ENCODE data around the gene SLC29A2. TPM values are rescaled to one million over a fixed set of nuclear protein-coding genes. Genes with fewer than 3 reads are reported as not detected.

The SLC29A2 gene
- total RNA-seq, 1 donor from 2014 or later: 35.7 TPM

- TF ChIP-seq CTCF (IDR thresholded peaks at IDR 0.05; ENCODE audit: unreplicated experiment): no peak
- no peaks in the 10 kb centered on the region for H3K9me3 Mint-ChIP-seq
- peaks cover 21% of the 10 kb centered on the region for H3K4me1 Mint-ChIP-seq
- H3K27ac Mint-ChIP-seq: peak overlapping the region; percentile 68
- DNase-seq (ENCODE audit: low spot score in 2 of 2, unreplicated experiment in 2 of 2): no peak
- no peaks in the 10 kb centered on the region for H3K36me3 Mint-ChIP-seq
- H3K27me3 Mint-ChIP-seq (ENCODE audit: low read depth): peaks cover 1% of the 10 kb centered on the region
- H3K4me3 Mint-ChIP-seq: no peak overlapping the region
Observed at GRCh38 chr11:66373265-66373664, 1.7 kb upstream of the SLC29A2 start.

- Mint-ChIP-seq H3K27me3 (ENCODE audit: low read depth) (no peaks in the 10 kb centered on the region), H3K4me3 (peak overlapping the region; percentile 88), H3K27ac (peak overlapping the region; percentile 96), H3K9me3 (no peaks in the 10 kb centered on the region), H3K4me1 (peaks cover 21% of the 10 kb centered on the region), H3K36me3 (peaks cover 5% of the 10 kb centered on the region)
- no peak for DNase-seq (ENCODE audit: low spot score in 2 of 2, unreplicated experiment in 2 of 2)
- no peak for TF ChIP-seq CTCF (IDR thresholded peaks at IDR 0.05; ENCODE audit: unreplicated experiment)
Observed at GRCh38 chr11:66369073-66369894, 2.3 kb downstream of the SLC29A2 start.

GRCh38 chr11:66368484-66368883 is 3.1 kb downstream of the SLC29A2 start:
- Mint-ChIP-seq H3K4me3 (no peak overlapping the region), H3K27ac (no peak overlapping the region), H3K4me1 (peaks cover 21% of the 10 kb centered on the region), H3K9me3 (no peaks in the 10 kb centered on the region), H3K27me3 (ENCODE audit: low read depth) (no peaks in the 10 kb centered on the region), H3K36me3 (peaks cover 5% of the 10 kb centered on the region)
- DNase-seq (ENCODE audit: low spot score in 2 of 2, unreplicated experiment in 2 of 2): no peak
- no peak for TF ChIP-seq CTCF (IDR thresholded peaks at IDR 0.05; ENCODE audit: unreplicated experiment)

GRCh38 chr11:66367561-66368312 is 3.8 kb downstream of the SLC29A2 start:
- no peaks in the 10 kb centered on the region for H3K27me3 Mint-ChIP-seq (ENCODE audit: low read depth)
- peaks cover 20% of the 10 kb centered on the region for H3K4me1 Mint-ChIP-seq
- peaks cover 5% of the 10 kb centered on the region for H3K36me3 Mint-ChIP-seq
- H3K4me3 Mint-ChIP-seq: no peak overlapping the region
- no peaks in the 10 kb centered on the region for H3K9me3 Mint-ChIP-seq
- TF ChIP-seq CTCF (IDR thresholded peaks at IDR 0.05; ENCODE audit: unreplicated experiment): no peak
- H3K27ac Mint-ChIP-seq: peak overlapping the region; percentile 10
- no peak for DNase-seq (ENCODE audit: low spot score in 2 of 2, unreplicated experiment in 2 of 2)

GRCh38 chr11:66366844-66367477 is 4.6 kb downstream of the SLC29A2 start:
- TF ChIP-seq CTCF (IDR thresholded peaks at IDR 0.05; ENCODE audit: unreplicated experiment): no peak
- DNase-seq (ENCODE audit: low spot score in 2 of 2, unreplicated experiment in 2 of 2): no peak
- H3K36me3 Mint-ChIP-seq: peaks cover 10% of the 10 kb centered on the region
- no peak overlapping the region for H3K4me3 Mint-ChIP-seq
- no peaks in the 10 kb centered on the region for H3K27me3 Mint-ChIP-seq (ENCODE audit: low read depth)
- peaks cover 18% of the 10 kb centered on the region for H3K4me1 Mint-ChIP-seq
- no peaks in the 10 kb centered on the region for H3K9me3 Mint-ChIP-seq
- H3K27ac Mint-ChIP-seq: no peak overlapping the region
